WTC11 (cell line): ENCODE data around the gene YAF2. TPM values are rescaled to one million over a fixed set of nuclear protein-coding genes. Genes with fewer than 3 reads are reported as not detected.

Experiments used
- ATAC-seq: fragments of 200-7000 bp; cut with Tn5 transposase; 2 replicates; pipeline ENCODE4 v1.10.0; 2021; ENCODE audit warnings: mild to moderate bottlenecking, moderate library complexity
- CTCF ChIA-PET: fragments of 300-600 bp; sonication (Branson Sonifier 250); formaldehyde crosslinking; loops from one replicate; lab custom pipeline; 2021; ENCODE audit warnings: antibody characterized with exemption; lab: Charles Lee
- POLR2A ChIA-PET: fragments of 350-600 bp; sonication (Branson Sonifier 250); formaldehyde crosslinking; loops from one replicate; lab custom pipeline; 2021; ENCODE audit warnings: antibody characterized with exemption; lab: Charles Lee
- DNase-seq: peaks from one replicate; pipeline ENCODE4 v3.0.0; 2021; ENCODE audit warnings: low spot score
- H3K27ac Mint-ChIP-seq: 2 replicates; pipeline ENCODE4 v1.8.0; 2021; ENCODE audit warnings: mixed read lengths
- H3K27me3 Mint-ChIP-seq: 2 replicates; pipeline ENCODE4 v1.8.0; 2021; ENCODE audit warnings: low read depth, mild to moderate bottlenecking, moderate library complexity, mixed read lengths
- H3K36me3 Mint-ChIP-seq: 2 replicates; pipeline ENCODE4 v1.8.0; 2021; ENCODE audit warnings: mixed read lengths
- H3K4me1 Mint-ChIP-seq: 2 replicates; pipeline ENCODE4 v1.8.0; 2022; ENCODE audit warnings: mixed read lengths
- H3K4me3 Mint-ChIP-seq: 2 replicates; pipeline ENCODE4 v1.8.0; 2021; ENCODE audit warnings: mild to moderate bottlenecking, moderate library complexity, mixed read lengths
- H3K9me3 Mint-ChIP-seq: 2 replicates; pipeline ENCODE4 v1.8.0; 2021; ENCODE audit warnings: mixed read lengths
- AR ChIP-seq: fragments of 250-450 bp; sonication (Bioruptor Pico); IDR thresholded peaks from 2 replicates; pipeline ENCODE4 v1.9.0; 2021; ENCODE audit warnings: mild to moderate bottlenecking
- ATF3 ChIP-seq: sonication (generic); formaldehyde crosslinking; conservative IDR thresholded peaks from 2 replicates; pipeline ENCODE4 v1.8.1; 2022; ENCODE audit warnings: mild to moderate bottlenecking, missing genetic modification reagents
- CREB1 ChIP-seq: sonication (generic); formaldehyde crosslinking; IDR thresholded peaks from 2 replicates; pipeline ENCODE4 v1.8.0; 2023; ENCODE audit warnings: mild to moderate bottlenecking, missing genetic modification reagents
- CTCF ChIP-seq: fragments of 200-600 bp; IDR thresholded peaks from 2 replicates; pipeline ENCODE4 v1.8.0; 2022; ENCODE audit warnings: antibody characterized with exemption
- FOXK1 ChIP-seq: sonication (generic); formaldehyde crosslinking; IDR thresholded peaks from 2 replicates; pipeline ENCODE4 v1.8.0; 2022; ENCODE audit warnings: mild to moderate bottlenecking, moderate library complexity, missing genetic modification reagents
- GABPB1 ChIP-seq: sonication (generic); formaldehyde crosslinking; IDR thresholded peaks from 2 replicates; pipeline ENCODE4 v1.8.1; 2023; ENCODE audit warnings: mild to moderate bottlenecking, missing genetic modification reagents
- GTF2I ChIP-seq: fragments of 250-450 bp; sonication (Bioruptor Pico); conservative IDR thresholded peaks from 2 replicates; pipeline ENCODE4 v1.4.0; 2021; ENCODE audit warnings: mild to moderate bottlenecking
- JUN ChIP-seq: sonication (generic); formaldehyde crosslinking; IDR thresholded peaks from 2 replicates; pipeline ENCODE4 v1.8.0; 2023; ENCODE audit warnings: mild to moderate bottlenecking, missing genetic modification reagents
- MAX ChIP-seq: sonication (generic); formaldehyde crosslinking; IDR thresholded peaks from 2 replicates; pipeline ENCODE4 v1.8.0; 2022; ENCODE audit warnings: mild to moderate bottlenecking, missing genetic modification reagents
- MYBL2 ChIP-seq: sonication (generic); formaldehyde crosslinking; IDR thresholded peaks from 2 replicates; pipeline ENCODE4 v1.8.1; 2023; ENCODE audit warnings: mild to moderate bottlenecking, moderate library complexity, missing genetic modification reagents
- NFATC4 ChIP-seq: fragments of 250-450 bp; sonication (Bioruptor Pico); IDR thresholded peaks from 2 replicates; pipeline ENCODE4 v1.9.0; 2021; ENCODE audit warnings: mild to moderate bottlenecking
- NFE2L1 ChIP-seq: sonication (generic); formaldehyde crosslinking; IDR thresholded peaks from 2 replicates; pipeline ENCODE4 v1.8.1; 2023; ENCODE audit warnings: missing genetic modification reagents
- NR2C2 ChIP-seq: sonication (generic); formaldehyde crosslinking; IDR thresholded peaks from 2 replicates; pipeline ENCODE4 v1.8.0; 2022; ENCODE audit warnings: mild to moderate bottlenecking, missing genetic modification reagents
- NR3C1 ChIP-seq: sonication (generic); formaldehyde crosslinking; conservative IDR thresholded peaks from 2 replicates; pipeline ENCODE4 v1.8.1; 2023; ENCODE audit warnings: low read depth, mild to moderate bottlenecking, missing genetic modification reagents
- SP1 ChIP-seq: sonication (generic); formaldehyde crosslinking; conservative IDR thresholded peaks from 2 replicates; pipeline ENCODE4 v1.8.1; 2022; ENCODE audit warnings: missing genetic modification reagents
- TEAD1 ChIP-seq: sonication (generic); formaldehyde crosslinking; IDR thresholded peaks from 2 replicates; pipeline ENCODE4 v1.8.0; 2022; ENCODE audit warnings: mild to moderate bottlenecking, missing genetic modification reagents
- TEAD4 ChIP-seq: sonication (generic); formaldehyde crosslinking; IDR thresholded peaks from 2 replicates; pipeline ENCODE4 v1.8.0; 2022; ENCODE audit warnings: mild to moderate bottlenecking, missing genetic modification reagents
- TP53 ChIP-seq: sonication (generic); formaldehyde crosslinking; IDR thresholded peaks from 2 replicates; pipeline ENCODE4 v1.8.1; 2023; ENCODE audit warnings: mild to moderate bottlenecking, missing genetic modification reagents
- ZNF121 ChIP-seq: sonication (generic); formaldehyde crosslinking; IDR thresholded peaks from 2 replicates; pipeline ENCODE4 v1.8.0; 2023; ENCODE audit warnings: missing genetic modification reagents
- ZNF317 ChIP-seq: sonication (generic); formaldehyde crosslinking; IDR thresholded peaks from 2 replicates; pipeline ENCODE4 v1.8.1; 2023; ENCODE audit warnings: low read depth, mild to moderate bottlenecking, moderate library complexity, missing genetic modification reagents, borderline replicate concordance
- total RNA-seq: library from RNA; stranded (reverse); gene quantifications from 3 replicates; pipeline ENCODE4 v1.2.3, GENCODE V29; 2021
- TF ChIP-seq, protein P1 (sequence below): sonication (generic); formaldehyde crosslinking; IDR thresholded peaks from 2 replicates; pipeline ENCODE4 v1.8.1; 2023; ENCODE audit warnings: mild to moderate bottlenecking, missing genetic modification reagents, moderate library complexity
- TF ChIP-seq, protein P2 (sequence below): fragments of 250-450 bp; sonication (Bioruptor Pico); IDR thresholded peaks from 2 replicates; pipeline ENCODE4 v1.9.0; 2021; ENCODE audit warnings: moderate library complexity, mild to moderate bottlenecking, inconsistent platforms, borderline replicate concordance
- TF ChIP-seq, protein P3 (sequence below): fragments of 250-450 bp; sonication (Bioruptor Pico); IDR thresholded peaks from 2 replicates; pipeline ENCODE4 v1.9.0; 2021; ENCODE audit warnings: mild to moderate bottlenecking

Gene YAF2
- total RNA-seq, 1 experiment from 2014 or later = 3.3 TPM

GRCh38 chr12:42174978-42175377 lies 63.1 kb downstream of the YAF2 start:
- ATAC-seq = no peak
- H3K4me3 Mint-ChIP-seq = no peak overlapping the region
- H3K27me3 Mint-ChIP-seq = no peaks in the 10 kb centered on the region
- peaks cover 19% of the 10 kb centered on the region for H3K9me3 Mint-ChIP-seq
- H3K4me1 Mint-ChIP-seq = peaks cover 6% of the 10 kb centered on the region
- TF ChIP-seq FOXK1 = no peak
- TF ChIP-seq TP53 (CRISPR knock-in tag) = no peak
- TF ChIP-seq, all 79 proteins: peak for 0
- ChIA-PET CTCF (no interaction called here), POLR2A (no interaction called here)
- no peak for DNase-seq
- no peak overlapping the region for H3K27ac Mint-ChIP-seq
- H3K36me3 Mint-ChIP-seq = peaks cover 18% of the 10 kb centered on the region

GRCh38 chr12:42173961-42174521 lies 64.0 kb downstream of the YAF2 start:
- no peak for ATAC-seq
- H3K27me3 Mint-ChIP-seq = no peaks in the 10 kb centered on the region

GRCh38 chr12:42172441-42173210 lies 65.4 kb downstream of the YAF2 start:
- H3K4me3 Mint-ChIP-seq = no peak overlapping the region
- no peaks in the 10 kb centered on the region for H3K27me3 Mint-ChIP-seq
- no peak overlapping the region for H3K27ac Mint-ChIP-seq
- peaks cover 19% of the 10 kb centered on the region for H3K9me3 Mint-ChIP-seq
- peaks cover 3% of the 10 kb centered on the region for H3K4me1 Mint-ChIP-seq
- DNase-seq = no peak
- ChIA-PET CTCF (no interaction called here), POLR2A (no interaction called here)
- no peak for ATAC-seq
- peaks cover 18% of the 10 kb centered on the region for H3K36me3 Mint-ChIP-seq
- TF ChIP-seq, protein P1, sequence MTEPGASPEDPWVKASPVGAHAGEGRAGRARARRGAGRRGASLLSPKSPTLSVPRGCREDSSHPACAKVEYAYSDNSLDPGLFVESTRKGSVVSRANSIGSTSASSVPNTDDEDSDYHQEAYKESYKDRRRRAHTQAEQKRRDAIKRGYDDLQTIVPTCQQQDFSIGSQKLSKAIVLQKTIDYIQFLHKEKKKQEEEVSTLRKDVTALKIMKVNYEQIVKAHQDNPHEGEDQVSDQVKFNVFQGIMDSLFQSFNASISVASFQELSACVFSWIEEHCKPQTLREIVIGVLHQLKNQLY (CRISPR knock-in tag) = no peak
- TF ChIP-seq CREB1 (CRISPR knock-in tag) (no peak), ZNF317 (CRISPR knock-in tag) (no peak), NR3C1 (CRISPR knock-in tag) (no peak), NFATC4 (no peak), AR (CRISPR knock-in tag) (no peak), NR2C2 (CRISPR knock-in tag) (no peak), CTCF (no peak)
- TF ChIP-seq, protein P2, sequence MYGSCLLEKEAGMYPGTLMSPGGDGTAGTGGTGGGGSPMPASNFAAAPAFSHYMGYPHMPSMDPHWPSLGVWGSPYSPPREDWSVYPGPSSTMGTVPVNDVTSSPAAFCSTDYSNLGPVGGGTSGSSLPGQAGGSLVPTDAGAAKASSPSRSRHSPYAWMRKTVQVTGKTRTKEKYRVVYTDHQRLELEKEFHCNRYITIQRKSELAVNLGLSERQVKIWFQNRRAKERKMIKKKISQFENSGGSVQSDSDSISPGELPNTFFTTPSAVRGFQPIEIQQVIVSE = no peak

More at GRCh38 chr12:42173961-42174521, 64.0 kb downstream of the YAF2 start:
- peaks cover 19% of the 10 kb centered on the region for H3K9me3 Mint-ChIP-seq
- no peak for DNase-seq
- POLR2A ChIA-PET = no interaction called here
- TF ChIP-seq TEAD1 (no peak), MAX (CRISPR knock-in tag) (no peak), ZNF317 (CRISPR knock-in tag) (no peak), JUN (no peak), CTCF (no peak), MYBL2 (CRISPR knock-in tag) (no peak), NR2C2 (CRISPR knock-in tag) (no peak), GTF2I (CRISPR knock-in tag) (no peak), ZNF121 (no peak), SP1 (CRISPR knock-in tag) (no peak), ATF3 (CRISPR knock-in tag) (no peak), NFE2L1 (CRISPR knock-in tag) (no peak), GABPB1 (no peak), TEAD4 (no peak)
- TF ChIP-seq, protein P3, sequence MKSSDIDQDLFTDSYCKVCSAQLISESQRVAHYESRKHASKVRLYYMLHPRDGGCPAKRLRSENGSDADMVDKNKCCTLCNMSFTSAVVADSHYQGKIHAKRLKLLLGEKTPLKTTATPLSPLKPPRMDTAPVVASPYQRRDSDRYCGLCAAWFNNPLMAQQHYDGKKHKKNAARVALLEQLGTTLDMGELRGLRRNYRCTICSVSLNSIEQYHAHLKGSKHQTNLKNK (CRISPR knock-in tag) = no peak
- TF ChIP-seq, all 79 proteins: peak for 0
- CTCF ChIA-PET = no interaction called here
- Mint-ChIP-seq H3K36me3 (peaks cover 18% of the 10 kb centered on the region), H3K27ac (no peak overlapping the region), H3K4me3 (no peak overlapping the region), H3K4me1 (peaks cover 6% of the 10 kb centered on the region)
